ENCODE results near the gene MAFB.

DNA sequence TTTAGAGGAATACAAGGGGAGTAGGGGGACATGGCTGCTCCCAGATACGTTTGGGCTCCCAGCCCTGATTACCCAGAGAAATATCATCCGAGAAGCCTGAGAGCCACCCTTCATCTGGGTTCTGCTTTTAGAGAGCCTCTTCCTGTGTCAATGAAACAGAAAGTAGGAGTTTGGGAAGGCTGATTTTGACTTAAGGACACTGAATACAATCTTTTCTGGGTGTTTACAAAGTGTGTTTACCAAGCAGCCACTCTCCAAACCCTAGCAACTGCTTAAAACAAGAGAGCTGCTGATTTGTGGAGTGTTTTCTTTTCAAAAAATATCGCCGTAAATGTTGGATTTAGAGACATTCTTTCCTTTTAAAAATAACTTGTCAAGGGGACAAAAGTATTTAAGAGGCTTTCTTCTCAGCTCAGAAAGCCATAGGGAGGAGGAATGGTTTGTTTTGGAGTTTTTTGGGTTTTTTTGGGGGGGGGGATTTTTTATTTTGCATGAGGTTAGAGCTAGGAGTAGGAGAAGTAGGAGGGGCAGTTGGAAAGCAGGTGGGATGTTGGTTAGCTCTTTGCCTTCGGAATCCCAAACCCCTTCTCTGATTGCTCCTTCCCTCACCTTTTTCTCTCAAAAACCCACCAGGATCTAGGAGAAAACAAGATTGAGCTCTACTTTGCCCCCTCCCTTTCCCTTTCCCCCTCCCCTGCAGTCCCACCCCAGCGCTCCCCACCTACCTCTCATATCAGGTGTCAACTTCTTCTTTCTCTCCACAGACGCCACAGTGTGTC lies 12.4 kb downstream of the MAFB start:
- TF ChIP-seq, protein P1, sequence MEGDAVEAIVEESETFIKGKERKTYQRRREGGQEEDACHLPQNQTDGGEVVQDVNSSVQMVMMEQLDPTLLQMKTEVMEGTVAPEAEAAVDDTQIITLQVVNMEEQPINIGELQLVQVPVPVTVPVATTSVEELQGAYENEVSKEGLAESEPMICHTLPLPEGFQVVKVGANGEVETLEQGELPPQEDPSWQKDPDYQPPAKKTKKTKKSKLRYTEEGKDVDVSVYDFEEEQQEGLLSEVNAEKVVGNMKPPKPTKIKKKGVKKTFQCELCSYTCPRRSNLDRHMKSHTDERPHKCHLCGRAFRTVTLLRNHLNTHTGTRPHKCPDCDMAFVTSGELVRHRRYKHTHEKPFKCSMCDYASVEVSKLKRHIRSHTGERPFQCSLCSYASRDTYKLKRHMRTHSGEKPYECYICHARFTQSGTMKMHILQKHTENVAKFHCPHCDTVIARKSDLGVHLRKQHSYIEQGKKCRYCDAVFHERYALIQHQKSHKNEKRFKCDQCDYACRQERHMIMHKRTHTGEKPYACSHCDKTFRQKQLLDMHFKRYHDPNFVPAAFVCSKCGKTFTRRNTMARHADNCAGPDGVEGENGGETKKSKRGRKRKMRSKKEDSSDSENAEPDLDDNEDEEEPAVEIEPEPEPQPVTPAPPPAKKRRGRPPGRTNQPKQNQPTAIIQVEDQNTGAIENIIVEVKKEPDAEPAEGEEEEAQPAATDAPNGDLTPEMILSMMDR (IDR thresholded peaks at IDR 0.05): no peak
- no peak for TF ChIP-seq POLR2A (IDR thresholded peaks at IDR 0.05)

Data from Peyer's patch (tissue), 4 donors.